Measurements from ENCODE around the gene ARNT2.

DNA sequence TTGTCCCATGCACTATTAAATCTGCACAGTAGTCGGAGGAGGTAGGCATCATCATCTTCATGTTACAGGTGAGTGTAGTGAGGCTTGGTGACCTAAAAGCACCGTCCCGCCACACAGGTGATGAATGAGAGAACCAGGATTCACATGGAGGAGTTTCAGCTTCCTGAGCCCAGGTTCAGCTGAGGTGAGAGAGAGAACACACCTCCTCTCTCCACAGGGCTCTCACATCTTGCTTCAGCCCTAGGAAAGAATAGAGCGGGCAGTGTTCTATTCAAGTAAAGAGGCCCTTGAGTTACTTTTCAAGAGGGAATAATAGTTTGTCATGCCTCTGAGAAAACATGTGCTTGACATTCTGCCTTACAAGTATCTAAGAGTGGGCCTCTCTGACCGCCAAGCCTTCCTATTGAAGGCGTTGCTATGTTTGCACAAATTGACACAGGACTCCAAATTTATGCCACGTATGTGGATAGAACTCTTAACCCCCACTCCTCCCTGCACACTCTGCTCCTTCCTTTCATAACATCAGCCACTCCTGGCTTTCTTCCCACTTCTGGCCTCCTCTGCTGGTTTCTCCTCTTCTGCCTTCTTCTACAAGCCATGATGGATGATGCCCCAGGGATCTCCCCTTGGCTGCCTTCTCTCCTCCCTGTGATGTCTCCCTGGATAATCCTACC lies 152.6 kb downstream of the ARNT2 start:
- TF ChIP-seq, protein P1, sequence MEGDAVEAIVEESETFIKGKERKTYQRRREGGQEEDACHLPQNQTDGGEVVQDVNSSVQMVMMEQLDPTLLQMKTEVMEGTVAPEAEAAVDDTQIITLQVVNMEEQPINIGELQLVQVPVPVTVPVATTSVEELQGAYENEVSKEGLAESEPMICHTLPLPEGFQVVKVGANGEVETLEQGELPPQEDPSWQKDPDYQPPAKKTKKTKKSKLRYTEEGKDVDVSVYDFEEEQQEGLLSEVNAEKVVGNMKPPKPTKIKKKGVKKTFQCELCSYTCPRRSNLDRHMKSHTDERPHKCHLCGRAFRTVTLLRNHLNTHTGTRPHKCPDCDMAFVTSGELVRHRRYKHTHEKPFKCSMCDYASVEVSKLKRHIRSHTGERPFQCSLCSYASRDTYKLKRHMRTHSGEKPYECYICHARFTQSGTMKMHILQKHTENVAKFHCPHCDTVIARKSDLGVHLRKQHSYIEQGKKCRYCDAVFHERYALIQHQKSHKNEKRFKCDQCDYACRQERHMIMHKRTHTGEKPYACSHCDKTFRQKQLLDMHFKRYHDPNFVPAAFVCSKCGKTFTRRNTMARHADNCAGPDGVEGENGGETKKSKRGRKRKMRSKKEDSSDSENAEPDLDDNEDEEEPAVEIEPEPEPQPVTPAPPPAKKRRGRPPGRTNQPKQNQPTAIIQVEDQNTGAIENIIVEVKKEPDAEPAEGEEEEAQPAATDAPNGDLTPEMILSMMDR (IDR thresholded peaks at IDR 0.05), result no peak
- TF ChIP-seq SIN3A (IDR thresholded peaks at IDR 0.05; ENCODE audit: borderline replicate concordance, insufficient read depth, low read depth, low read length) (no peak), POLR2AphosphoS5 (IDR thresholded peaks at IDR 0.05; ENCODE audit: low read depth, low read length) (no peak)
